Stimulated activated memory B cell treated with anti-CD40 and anti-IgM and Interleukin-4, amounts not matched to agents 10 μg/mL and 1 μg/mL and 100 μg/mL, for 72 hours (primary cell): ENCODE results near the gene FOXJ1.
"Not testable (repeated sequence)": the region's sequence is repeated elsewhere in the genome, so short reads cannot be mapped to it uniquely, and the experiment has no call there.

Experiments used
- ATAC-seq: fragments of 150-1000 bp; cut with Tn5 transposase; 2 replicates; pipeline ENCODE4 v1.10.0; 2021
- H3K27ac Mint-ChIP-seq: one replicate; pipeline ENCODE4 v1.8.0; 2022; ENCODE audit warnings: mild to moderate bottlenecking, mixed read lengths
- H3K27me3 Mint-ChIP-seq: one replicate; pipeline ENCODE4 v1.8.0; 2022; ENCODE audit warnings: mixed read lengths
- H3K36me3 Mint-ChIP-seq: one replicate; pipeline ENCODE4 v1.8.0; 2022; ENCODE audit warnings: mixed read lengths
- H3K4me1 Mint-ChIP-seq: one replicate; pipeline ENCODE4 v1.8.0; 2022; ENCODE audit warnings: mixed read lengths
- H3K4me3 Mint-ChIP-seq: one replicate; pipeline ENCODE4 v1.8.0; 2022; ENCODE audit warnings: mild to moderate bottlenecking, moderate library complexity, mixed read lengths
- H3K9me3 Mint-ChIP-seq: one replicate; pipeline ENCODE4 v1.8.0; 2022; ENCODE audit warnings: mixed read lengths

FOXJ1 gene, protein sequence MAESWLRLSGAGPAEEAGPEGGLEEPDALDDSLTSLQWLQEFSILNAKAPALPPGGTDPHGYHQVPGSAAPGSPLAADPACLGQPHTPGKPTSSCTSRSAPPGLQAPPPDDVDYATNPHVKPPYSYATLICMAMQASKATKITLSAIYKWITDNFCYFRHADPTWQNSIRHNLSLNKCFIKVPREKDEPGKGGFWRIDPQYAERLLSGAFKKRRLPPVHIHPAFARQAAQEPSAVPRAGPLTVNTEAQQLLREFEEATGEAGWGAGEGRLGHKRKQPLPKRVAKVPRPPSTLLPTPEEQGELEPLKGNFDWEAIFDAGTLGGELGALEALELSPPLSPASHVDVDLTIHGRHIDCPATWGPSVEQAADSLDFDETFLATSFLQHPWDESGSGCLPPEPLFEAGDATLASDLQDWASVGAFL

GRCh38 chr17:76141212-76142038 lies at the start of gene FOXJ1:
TSS of gene FOXJ1 (minus strand) at chr17:76141245. CDS start at chr17:76140395, 850 bp downstream.
- ATAC-seq, result peak; percentile 81
- Mint-ChIP-seq H3K27ac (no peak within 1 kb of the TSS), H3K4me1 (peaks cover 60% of the 10 kb centered on the region), H3K9me3 (no peaks in the 10 kb centered on the region), H3K4me3 (peak within 1 kb of the TSS; percentile 74), H3K27me3 (peaks cover 42% of the 10 kb centered on the region), H3K36me3 (no peaks in the 10 kb centered on the region)

- Mint-ChIP-seq H3K9me3 (no peaks in the 10 kb centered on the region), H3K27me3 (no peaks in the 10 kb centered on the region), H3K4me1 (peaks cover 57% of the 10 kb centered on the region), H3K27ac (peak overlapping the region; percentile 30), H3K36me3 (no peaks in the 10 kb centered on the region), H3K4me3 (no peak overlapping the region)
- no peak for ATAC-seq
Measured at GRCh38 chr17:76189741-76190140, 48.7 kb upstream of the FOXJ1 start.

DNA sequence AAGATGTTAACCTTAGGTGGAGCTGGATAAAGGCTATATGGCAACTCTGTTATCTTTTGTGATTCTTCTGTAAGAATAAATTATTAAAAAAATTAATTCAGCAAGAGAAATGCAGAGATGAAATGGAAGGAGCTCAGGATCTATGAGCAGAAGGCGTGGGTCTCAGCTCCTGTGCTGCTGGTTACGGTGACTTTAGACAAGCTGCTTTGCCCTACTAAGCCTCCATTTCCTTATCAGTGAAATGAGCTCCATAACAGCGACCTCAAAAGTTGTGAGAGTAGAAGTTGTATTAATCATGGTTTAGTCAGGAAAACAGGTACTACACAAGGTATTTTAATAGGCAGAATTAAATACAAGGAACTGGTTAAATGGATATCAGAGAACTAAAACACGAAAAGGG lies 48.2 kb upstream of the FOXJ1 start:
- Mint-ChIP-seq H3K4me3 (no peak overlapping the region), H3K27me3 (no peaks in the 10 kb centered on the region), H3K4me1 (peaks cover 62% of the 10 kb centered on the region), H3K27ac (peak overlapping the region; percentile 30), H3K9me3 (no peaks in the 10 kb centered on the region), H3K36me3 (no peaks in the 10 kb centered on the region)
- no peak for ATAC-seq

GRCh38 chr17:76188213-76189016 lies 47.4 kb upstream of the FOXJ1 start:
- Mint-ChIP-seq H3K27ac (peak overlapping the region; percentile 0), H3K9me3 (no peaks in the 10 kb centered on the region), H3K4me3 (no peak overlapping the region), H3K27me3 (no peaks in the 10 kb centered on the region), H3K36me3 (no peaks in the 10 kb centered on the region), H3K4me1 (peaks cover 62% of the 10 kb centered on the region)
- ATAC-seq, result no peak

DNA sequence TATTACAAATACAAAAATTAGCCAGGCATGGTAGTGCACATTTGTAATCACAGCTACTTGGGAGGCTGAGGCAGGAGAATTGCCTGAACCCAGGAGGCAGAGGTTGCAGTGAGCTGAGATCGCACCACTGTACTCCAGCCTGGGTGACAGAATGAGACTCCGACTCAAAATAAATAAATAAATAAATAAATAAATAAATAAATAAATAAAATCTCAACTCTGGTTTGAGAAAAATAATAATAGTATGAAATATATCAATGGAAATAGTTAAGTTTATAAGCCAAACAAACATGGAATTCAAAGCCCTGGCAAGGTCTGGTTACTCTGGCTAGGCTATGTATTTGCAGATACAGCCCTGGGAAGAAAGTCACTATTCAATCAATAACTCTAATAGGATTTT lies 45.7 kb upstream of the FOXJ1 start:
- peaks cover 49% of the 10 kb centered on the region for H3K4me1 Mint-ChIP-seq
- not testable (repeated sequence) for H3K27me3 Mint-ChIP-seq, ATAC-seq, H3K4me3 Mint-ChIP-seq, H3K9me3 Mint-ChIP-seq, H3K36me3 Mint-ChIP-seq, H3K27ac Mint-ChIP-seq

DNA sequence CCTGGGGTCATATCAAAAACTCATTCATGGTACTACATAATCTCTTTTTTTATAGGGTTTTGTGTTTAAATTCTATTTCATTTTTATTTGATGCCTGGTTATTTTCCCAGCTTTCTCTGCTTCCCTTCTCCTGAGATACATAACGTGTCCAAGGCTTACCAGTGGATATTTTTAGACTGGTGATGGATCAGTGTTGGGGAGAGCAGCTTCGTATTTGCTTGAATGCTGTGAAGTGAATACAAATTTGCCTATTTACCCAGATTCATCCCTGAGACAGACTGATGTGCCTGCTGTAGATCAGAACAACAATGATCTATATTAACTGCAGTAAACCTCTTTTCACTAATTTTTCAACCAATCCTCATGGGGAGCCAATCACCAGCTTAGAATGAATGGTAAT lies 43.2 kb upstream of the FOXJ1 start:
- Mint-ChIP-seq H3K4me3 (no peak overlapping the region), H3K9me3 (no peaks in the 10 kb centered on the region), H3K4me1 (peaks cover 49% of the 10 kb centered on the region), H3K36me3 (no peaks in the 10 kb centered on the region), H3K27me3 (no peaks in the 10 kb centered on the region), H3K27ac (peak overlapping the region; percentile 89)
- ATAC-seq, result no peak

- Mint-ChIP-seq H3K36me3 (no peaks in the 10 kb centered on the region), H3K27me3 (no peaks in the 10 kb centered on the region), H3K4me1 (peaks cover 36% of the 10 kb centered on the region), H3K9me3 (no peaks in the 10 kb centered on the region), H3K4me3 (no peak overlapping the region), H3K27ac (no peak overlapping the region)
- peak; percentile 92 for ATAC-seq
Measured at GRCh38 chr17:76182016-76182764, 41.1 kb upstream of the FOXJ1 start.

GRCh38 chr17:76179496-76180467 lies 38.7 kb upstream of the FOXJ1 start:
- Mint-ChIP-seq H3K27me3 (no peaks in the 10 kb centered on the region), H3K36me3 (no peaks in the 10 kb centered on the region), H3K4me3 (no peak overlapping the region), H3K4me1 (peaks cover 18% of the 10 kb centered on the region), H3K9me3 (no peaks in the 10 kb centered on the region), H3K27ac (no peak overlapping the region)
- ATAC-seq, result no peak

DNA sequence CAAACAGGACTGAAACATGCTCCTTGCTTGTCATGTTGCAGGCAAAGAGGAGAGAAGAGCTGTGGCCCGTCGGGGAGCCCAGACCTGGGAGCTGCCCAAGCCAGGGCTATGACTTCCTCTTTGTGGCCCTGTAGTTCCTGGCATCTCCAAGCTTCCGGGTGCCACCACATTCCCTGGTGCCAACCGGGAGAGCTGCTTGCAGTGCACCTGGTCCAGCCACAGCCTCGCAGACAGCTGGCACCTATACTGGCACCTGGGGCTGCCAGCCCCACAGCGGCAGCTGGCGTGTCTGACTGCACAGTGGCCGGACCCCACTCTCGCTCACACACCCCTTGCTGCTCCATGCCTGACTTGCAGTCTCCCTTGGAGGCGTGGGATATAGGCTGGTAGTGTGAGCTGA lies 37.1 kb upstream of the FOXJ1 start:
- Mint-ChIP-seq H3K27me3 (no peaks in the 10 kb centered on the region), H3K4me3 (no peak overlapping the region), H3K9me3 (no peaks in the 10 kb centered on the region), H3K27ac (no peak overlapping the region), H3K36me3 (no peaks in the 10 kb centered on the region), H3K4me1 (peaks cover 13% of the 10 kb centered on the region)
- ATAC-seq, result no peak

- Mint-ChIP-seq H3K4me3 (no peak overlapping the region), H3K4me1 (peaks cover 13% of the 10 kb centered on the region), H3K36me3 (no peaks in the 10 kb centered on the region), H3K27ac (no peak overlapping the region), H3K9me3 (no peaks in the 10 kb centered on the region), H3K27me3 (no peaks in the 10 kb centered on the region)
- no peak for ATAC-seq
Measured at GRCh38 chr17:76176701-76177574, 35.9 kb upstream of the FOXJ1 start.

DNA sequence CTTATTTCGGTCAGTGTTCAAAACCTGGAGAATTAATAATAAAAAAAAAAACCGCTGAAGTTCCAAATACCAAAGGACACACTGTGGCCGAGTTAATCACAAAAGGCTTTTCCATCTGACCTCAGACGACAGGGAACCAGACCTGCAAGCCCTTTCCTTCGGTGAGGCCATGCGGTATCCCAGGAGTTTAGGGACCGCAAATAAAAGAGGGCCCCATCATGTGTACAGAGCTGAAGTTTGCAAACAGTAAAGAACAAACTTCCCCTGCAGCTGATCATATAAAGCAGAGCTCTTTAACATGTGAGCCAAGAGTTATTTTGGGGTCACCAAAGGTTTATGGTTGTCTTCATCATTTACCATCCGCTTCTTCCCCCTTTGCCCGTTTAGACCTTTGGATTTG lies 33.0 kb upstream of the FOXJ1 start:
- H3K27ac Mint-ChIP-seq, result no peak overlapping the region
- no peaks in the 10 kb centered on the region for H3K27me3 Mint-ChIP-seq
- H3K4me3 Mint-ChIP-seq, result no peak overlapping the region
- no peaks in the 10 kb centered on the region for H3K9me3 Mint-ChIP-seq
- peaks cover 1% of the 10 kb centered on the region for H3K4me1 Mint-ChIP-seq
- ATAC-seq, result no peak
- no peaks in the 10 kb centered on the region for H3K36me3 Mint-ChIP-seq

DNA sequence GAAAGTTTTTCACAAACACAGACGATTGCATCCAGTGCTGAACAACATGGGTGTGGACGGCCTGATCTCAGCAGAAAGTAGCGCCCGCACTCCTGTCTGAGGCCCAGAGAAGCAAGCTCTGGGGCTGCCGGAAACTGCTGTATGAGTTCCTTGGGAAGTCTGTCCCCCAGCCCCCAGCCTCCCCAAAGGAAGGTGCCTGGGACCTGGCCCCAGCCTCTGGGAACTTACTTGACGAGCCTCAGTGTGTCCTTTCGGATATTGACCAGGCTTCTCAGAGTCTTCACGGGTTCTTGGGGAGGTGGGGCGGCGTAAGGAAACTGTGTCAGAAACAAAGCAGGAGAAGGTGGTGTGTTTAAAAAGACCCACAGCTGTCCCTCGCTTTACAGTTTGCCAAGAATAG lies 32.4 kb upstream of the FOXJ1 start:
- ATAC-seq, result no peak
- H3K4me1 Mint-ChIP-seq, result no peaks in the 10 kb centered on the region
- H3K4me3 Mint-ChIP-seq, result no peak overlapping the region
- no peak overlapping the region for H3K27ac Mint-ChIP-seq
- H3K9me3 Mint-ChIP-seq, result no peaks in the 10 kb centered on the region
- no peaks in the 10 kb centered on the region for H3K36me3 Mint-ChIP-seq
- H3K27me3 Mint-ChIP-seq, result no peaks in the 10 kb centered on the region

GRCh38 chr17:76171706-76172105 lies 30.7 kb upstream of the FOXJ1 start:
- ATAC-seq, result no peak
- H3K9me3 Mint-ChIP-seq, result no peaks in the 10 kb centered on the region
- H3K36me3 Mint-ChIP-seq, result no peaks in the 10 kb centered on the region
- no peaks in the 10 kb centered on the region for H3K27me3 Mint-ChIP-seq
- no peak overlapping the region for H3K4me3 Mint-ChIP-seq
- no peak overlapping the region for H3K27ac Mint-ChIP-seq
- no peaks in the 10 kb centered on the region for H3K4me1 Mint-ChIP-seq
